ENCODE data around the gene SLA2. TPM values are rescaled to one million over a fixed set of nuclear protein-coding genes. Genes with fewer than 3 reads are reported as not detected.
"Not testable (repeated sequence)": the region's sequence is repeated elsewhere in the genome, so short reads cannot be mapped to it uniquely, and the experiment has no call there.

SLA2 gene
- total RNA-seq (2014; rRNA removed; shearing (Covaris generic)) (not detected in 2 replicates), polyA plus RNA-seq (2016; fragmentation: Nextera tagmentation; extraction: Ambion mirVana) (not detected in 2 replicates)

- Histone ChIP-seq H4K20me1 (ENCODE audit: insufficient read depth) (no peaks in the 10 kb centered on the region), H3K4me1 (ENCODE audit: insufficient read depth) (no peaks in the 10 kb centered on the region), H2AFZ (no peak within 1 kb of the TSS), H3K9me2 (ENCODE audit: insufficient read depth) (no peaks in the 10 kb centered on the region), H3K9me3 (ENCODE audit: low read depth) (no peaks in the 10 kb centered on the region), H3K27ac (no peak within 1 kb of the TSS), H3F3A (ENCODE audit: insufficient read depth) (no peaks in the 10 kb centered on the region), H3K27me3 (replicated peaks; ENCODE audit: insufficient read depth) (no peaks in the 10 kb centered on the region), H3K9ac (no peak within 1 kb of the TSS), H3K36me3 (ENCODE audit: low read depth) (no peaks in the 10 kb centered on the region), H3K79me2 (ENCODE audit: insufficient read depth) (no peaks in the 10 kb centered on the region), H3K4me3 (no peak within 1 kb of the TSS), H3K4me2 (ENCODE audit: unreplicated experiment) (no peak within 1 kb of the TSS)
- no peak for DNase-seq
- WGBS, 2 experiments (ENCODE audit: low coverage in 1 of 2, low lambda C conversion rate in 2 of 2, missing lambda C conversion rate in 2 of 2) = 69 to 72% methylated on average over 9 of the region's 9 CpGs
- no peak for TF ChIP-seq EZH2 (IDR thresholded peaks at IDR 0.05; ENCODE audit: insufficient read depth, poor library complexity, severe bottlenecking)
- TF ChIP-seq EZH2phosphoT487 (IDR thresholded peaks at IDR 0.05; ENCODE audit: insufficient read depth, low read depth) = no peak
- in situ Hi-C loops (cut with MboI) = no loop called here
Measured at GRCh38 chr20:36645998-36646397, at the start of gene SLA2. TSS of gene SLA2 (minus strand) at chr20:36646196. CDS start at chr20:36641335, 4,861 bp downstream.

- H3K36me3 ChIP-seq (ENCODE audit: low read depth); DNase-seq; H3F3A ChIP-seq (ENCODE audit: insufficient read depth); H4K20me1 ChIP-seq (ENCODE audit: insufficient read depth); in situ Hi-C loops (cut with MboI); H3K9me2 ChIP-seq (ENCODE audit: insufficient read depth); H3K4me1 ChIP-seq (ENCODE audit: insufficient read depth); H3K4me2 ChIP-seq (ENCODE audit: unreplicated experiment); H3K27me3 ChIP-seq (replicated peaks; ENCODE audit: insufficient read depth); H2AFZ ChIP-seq; H3K9me3 ChIP-seq (ENCODE audit: low read depth); H3K79me2 ChIP-seq (ENCODE audit: insufficient read depth); H3K27ac ChIP-seq; H3K4me3 ChIP-seq; H3K9ac ChIP-seq: not testable (repeated sequence)
- WGBS, 2 experiments (ENCODE audit: low coverage in 1 of 2, low lambda C conversion rate in 2 of 2, missing lambda C conversion rate in 2 of 2) = 92 to 93% methylated on average over 8 of the region's 8 CpGs
Measured at GRCh38 chr20:36695467-36695866, 49.5 kb upstream of the SLA2 start.

GRCh38 chr20:36688630-36689029 lies 42.6 kb upstream of the SLA2 start:
- Histone ChIP-seq H3K4me2 (ENCODE audit: unreplicated experiment) (no peak overlapping the region), H3K27ac (no peak overlapping the region), H2AFZ (no peak overlapping the region), H3K9ac (no peak overlapping the region), H3K4me3 (no peak overlapping the region), H3F3A (ENCODE audit: insufficient read depth) (no peaks in the 10 kb centered on the region), H3K36me3 (ENCODE audit: low read depth) (no peaks in the 10 kb centered on the region), H3K4me1 (ENCODE audit: insufficient read depth) (no peaks in the 10 kb centered on the region), H3K9me2 (ENCODE audit: insufficient read depth) (no peaks in the 10 kb centered on the region), H3K9me3 (ENCODE audit: low read depth) (no peaks in the 10 kb centered on the region), H3K79me2 (ENCODE audit: insufficient read depth) (no peaks in the 10 kb centered on the region), H4K20me1 (ENCODE audit: insufficient read depth) (no peaks in the 10 kb centered on the region), H3K27me3 (replicated peaks; ENCODE audit: insufficient read depth) (no peaks in the 10 kb centered on the region)
- in situ Hi-C loops (cut with MboI) = no loop called here
- DNase-seq = no peak
- TF ChIP-seq EZH2phosphoT487 (IDR thresholded peaks at IDR 0.05; ENCODE audit: insufficient read depth, low read depth) (no peak), EZH2 (IDR thresholded peaks at IDR 0.05; ENCODE audit: insufficient read depth, poor library complexity, severe bottlenecking) (no peak)
- WGBS, 2 experiments (ENCODE audit: low coverage in 1 of 2, low lambda C conversion rate in 2 of 2, missing lambda C conversion rate in 2 of 2) = 82 to 84% methylated on average over 7 of the region's 7 CpGs

- Histone ChIP-seq H3K9me2 (ENCODE audit: insufficient read depth) (no peaks in the 10 kb centered on the region), H3K9ac (no peak overlapping the region), H3K4me3 (no peak overlapping the region), H3K27me3 (replicated peaks; ENCODE audit: insufficient read depth) (no peaks in the 10 kb centered on the region), H3K36me3 (ENCODE audit: low read depth) (no peaks in the 10 kb centered on the region), H3K4me2 (ENCODE audit: unreplicated experiment) (no peak overlapping the region), H2AFZ (no peak overlapping the region), H3K27ac (no peak overlapping the region), H3K9me3 (ENCODE audit: low read depth) (no peaks in the 10 kb centered on the region), H3K79me2 (ENCODE audit: insufficient read depth) (no peaks in the 10 kb centered on the region), H3K4me1 (ENCODE audit: insufficient read depth) (no peaks in the 10 kb centered on the region), H4K20me1 (ENCODE audit: insufficient read depth) (no peaks in the 10 kb centered on the region), H3F3A (ENCODE audit: insufficient read depth) (no peaks in the 10 kb centered on the region)
- in situ Hi-C loops (cut with MboI) = no loop called here
- 96 to 97% methylated on average over 3 of the region's 3 CpGs for WGBS, 2 experiments (ENCODE audit: low coverage in 1 of 2, low lambda C conversion rate in 2 of 2, missing lambda C conversion rate in 2 of 2)
- DNase-seq = no peak
- no peak for TF ChIP-seq EZH2 (IDR thresholded peaks at IDR 0.05; ENCODE audit: insufficient read depth, poor library complexity, severe bottlenecking)
- TF ChIP-seq EZH2phosphoT487 (IDR thresholded peaks at IDR 0.05; ENCODE audit: insufficient read depth, low read depth) = no peak
Measured at GRCh38 chr20:36687850-36688249, 41.9 kb upstream of the SLA2 start.

- Histone ChIP-seq H2AFZ (no peak overlapping the region), H4K20me1 (ENCODE audit: insufficient read depth) (no peaks in the 10 kb centered on the region), H3K79me2 (ENCODE audit: insufficient read depth) (no peaks in the 10 kb centered on the region), H3K9me3 (ENCODE audit: low read depth) (no peaks in the 10 kb centered on the region), H3K27me3 (replicated peaks; ENCODE audit: insufficient read depth) (no peaks in the 10 kb centered on the region), H3K4me3 (no peak overlapping the region), H3K4me1 (ENCODE audit: insufficient read depth) (no peaks in the 10 kb centered on the region), H3F3A (ENCODE audit: insufficient read depth) (no peaks in the 10 kb centered on the region), H3K27ac (no peak overlapping the region), H3K9me2 (ENCODE audit: insufficient read depth) (no peaks in the 10 kb centered on the region), H3K4me2 (ENCODE audit: unreplicated experiment) (no peak overlapping the region), H3K36me3 (ENCODE audit: low read depth) (0 out of 2 replicates have a peak, but pooled peaks cover 7% of the 10 kb centered on the region), H3K9ac (no peak overlapping the region)
- 82 to 84% methylated on average over 4 of the region's 4 CpGs for WGBS, 2 experiments (ENCODE audit: low coverage in 1 of 2, low lambda C conversion rate in 2 of 2, missing lambda C conversion rate in 2 of 2)
- no peak for DNase-seq
- TF ChIP-seq EZH2 (IDR thresholded peaks at IDR 0.05; ENCODE audit: insufficient read depth, poor library complexity, severe bottlenecking) (no peak), EZH2phosphoT487 (IDR thresholded peaks at IDR 0.05; ENCODE audit: insufficient read depth, low read depth) (no peak)
- in situ Hi-C loops (cut with MboI) = no loop called here
Measured at GRCh38 chr20:36686944-36687343, 40.9 kb upstream of the SLA2 start.

Measured in GM23248 (cell line).